HEK293 (cell line): ENCODE data around the gene SCO1.

Experiments used
- REPIN1 ChIP-seq: fragments of 450-650 bp; formaldehyde crosslinking; IDR thresholded peaks from 2 replicates; pipeline ENCODE4 v1.5.1; 2017; ENCODE audit warnings: missing biosample characterization, missing genetic modification characterization, low read depth
- ZBTB8A ChIP-seq: fragments of 450-650 bp; formaldehyde crosslinking; IDR thresholded peaks from 2 replicates; pipeline ENCODE4 v1.5.1; 2016; ENCODE audit warnings: missing biosample characterization, missing genetic modification characterization
- ZFP37 ChIP-seq: fragments of 450-650 bp; formaldehyde crosslinking; IDR thresholded peaks from 2 replicates; pipeline ENCODE4 v1.5.1; 2016; ENCODE audit warnings: missing biosample characterization, missing genetic modification characterization
- ZNF133 ChIP-seq: fragments of 450-650 bp; formaldehyde crosslinking; IDR thresholded peaks from 2 replicates; pipeline ENCODE4 v1.5.1; 2016; ENCODE audit warnings: missing biosample characterization, missing genetic modification characterization
- ZNF549 ChIP-seq: fragments of 450-650 bp; IDR thresholded peaks from 2 replicates; pipeline ENCODE4 v1.5.1; 2018; ENCODE audit warnings: missing biosample characterization, missing genetic modification characterization, mild to moderate bottlenecking, inconsistent platforms, moderate library complexity
- TF ChIP-seq, protein P1 (sequence below): fragments of 450-650 bp; formaldehyde crosslinking; IDR thresholded peaks from 2 replicates; pipeline ENCODE4 v1.5.1; 2016; ENCODE audit warnings: missing biosample characterization, missing genetic modification characterization
- TF ChIP-seq, protein P2 (sequence below): fragments of 450-650 bp; formaldehyde crosslinking; IDR thresholded peaks from 2 replicates; pipeline ENCODE4 v1.5.1; 2016; ENCODE audit warnings: missing biosample characterization, missing genetic modification characterization
- TF ChIP-seq, protein P3 (sequence below): fragments of 450-650 bp; formaldehyde crosslinking; IDR thresholded peaks from 2 replicates; pipeline ENCODE4 v1.5.1; 2016; ENCODE audit warnings: missing biosample characterization, missing genetic modification characterization, low read depth

DNA sequence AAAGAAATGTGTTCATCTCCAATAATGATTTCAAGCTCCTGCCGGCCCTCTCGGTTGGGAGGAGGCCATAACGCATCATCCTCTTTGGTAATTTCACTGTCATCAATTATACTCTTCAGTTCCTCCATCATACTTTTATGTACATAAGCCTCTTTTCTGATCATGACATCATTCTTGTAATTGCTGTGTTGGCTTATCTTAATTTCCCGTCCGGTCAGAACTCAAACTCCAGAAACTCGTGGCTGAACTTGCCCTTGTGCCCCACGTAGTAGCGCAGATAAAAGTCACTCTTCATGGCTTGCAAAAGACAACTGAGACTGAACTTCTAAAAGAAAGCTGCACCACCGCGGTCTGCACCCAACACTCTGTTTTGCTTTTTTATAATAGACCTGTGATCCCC is 18.9 kb upstream of the SCO1 start:
- TF ChIP-seq, protein P1, sequence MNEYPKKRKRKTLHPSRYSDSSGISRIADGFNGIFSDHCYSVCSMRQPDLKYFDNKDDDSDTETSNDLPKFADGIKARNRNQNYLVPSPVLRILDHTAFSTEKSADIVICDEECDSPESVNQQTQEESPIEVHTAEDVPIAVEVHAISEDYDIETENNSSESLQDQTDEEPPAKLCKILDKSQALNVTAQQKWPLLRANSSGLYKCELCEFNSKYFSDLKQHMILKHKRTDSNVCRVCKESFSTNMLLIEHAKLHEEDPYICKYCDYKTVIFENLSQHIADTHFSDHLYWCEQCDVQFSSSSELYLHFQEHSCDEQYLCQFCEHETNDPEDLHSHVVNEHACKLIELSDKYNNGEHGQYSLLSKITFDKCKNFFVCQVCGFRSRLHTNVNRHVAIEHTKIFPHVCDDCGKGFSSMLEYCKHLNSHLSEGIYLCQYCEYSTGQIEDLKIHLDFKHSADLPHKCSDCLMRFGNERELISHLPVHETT (tag by site-specific recombination) = no peak
- TF ChIP-seq ZNF133 (tag by site-specific recombination) (no peak), ZBTB8A (tag by site-specific recombination) (no peak), ZNF549 (tag by site-specific recombination) (no peak), ZFP37 (no peak), REPIN1 (tag by site-specific recombination) (no peak)
- TF ChIP-seq, protein P2, sequence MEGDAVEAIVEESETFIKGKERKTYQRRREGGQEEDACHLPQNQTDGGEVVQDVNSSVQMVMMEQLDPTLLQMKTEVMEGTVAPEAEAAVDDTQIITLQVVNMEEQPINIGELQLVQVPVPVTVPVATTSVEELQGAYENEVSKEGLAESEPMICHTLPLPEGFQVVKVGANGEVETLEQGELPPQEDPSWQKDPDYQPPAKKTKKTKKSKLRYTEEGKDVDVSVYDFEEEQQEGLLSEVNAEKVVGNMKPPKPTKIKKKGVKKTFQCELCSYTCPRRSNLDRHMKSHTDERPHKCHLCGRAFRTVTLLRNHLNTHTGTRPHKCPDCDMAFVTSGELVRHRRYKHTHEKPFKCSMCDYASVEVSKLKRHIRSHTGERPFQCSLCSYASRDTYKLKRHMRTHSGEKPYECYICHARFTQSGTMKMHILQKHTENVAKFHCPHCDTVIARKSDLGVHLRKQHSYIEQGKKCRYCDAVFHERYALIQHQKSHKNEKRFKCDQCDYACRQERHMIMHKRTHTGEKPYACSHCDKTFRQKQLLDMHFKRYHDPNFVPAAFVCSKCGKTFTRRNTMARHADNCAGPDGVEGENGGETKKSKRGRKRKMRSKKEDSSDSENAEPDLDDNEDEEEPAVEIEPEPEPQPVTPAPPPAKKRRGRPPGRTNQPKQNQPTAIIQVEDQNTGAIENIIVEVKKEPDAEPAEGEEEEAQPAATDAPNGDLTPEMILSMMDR (tag by site-specific recombination) = no peak
- TF ChIP-seq, protein P3, sequence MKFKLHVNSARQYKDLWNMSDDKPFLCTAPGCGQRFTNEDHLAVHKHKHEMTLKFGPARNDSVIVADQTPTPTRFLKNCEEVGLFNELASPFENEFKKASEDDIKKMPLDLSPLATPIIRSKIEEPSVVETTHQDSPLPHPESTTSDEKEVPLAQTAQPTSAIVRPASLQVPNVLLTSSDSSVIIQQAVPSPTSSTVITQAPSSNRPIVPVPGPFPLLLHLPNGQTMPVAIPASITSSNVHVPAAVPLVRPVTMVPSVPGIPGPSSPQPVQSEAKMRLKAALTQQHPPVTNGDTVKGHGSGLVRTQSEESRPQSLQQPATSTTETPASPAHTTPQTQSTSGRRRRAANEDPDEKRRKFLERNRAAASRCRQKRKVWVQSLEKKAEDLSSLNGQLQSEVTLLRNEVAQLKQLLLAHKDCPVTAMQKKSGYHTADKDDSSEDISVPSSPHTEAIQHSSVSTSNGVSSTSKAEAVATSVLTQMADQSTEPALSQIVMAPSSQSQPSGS (tag by site-specific recombination) = peak; percentile 73
